GM18517 (cell line): ENCODE measurements around the gene NRDE2.
A peak's percentile ranks its signal among the peaks of the same experiment; 100 is the strongest.

ENCODE experiments used
- ATAC-seq: cut with Tn5 transposase; IDR thresholded peaks from one replicate; pipeline ENCODE4 v1.9.1; 2021; ENCODE audit warnings: mild to moderate bottlenecking, moderate library complexity; ENCODE audit not compliant: unreplicated experiment

NRDE2 gene

DNA sequence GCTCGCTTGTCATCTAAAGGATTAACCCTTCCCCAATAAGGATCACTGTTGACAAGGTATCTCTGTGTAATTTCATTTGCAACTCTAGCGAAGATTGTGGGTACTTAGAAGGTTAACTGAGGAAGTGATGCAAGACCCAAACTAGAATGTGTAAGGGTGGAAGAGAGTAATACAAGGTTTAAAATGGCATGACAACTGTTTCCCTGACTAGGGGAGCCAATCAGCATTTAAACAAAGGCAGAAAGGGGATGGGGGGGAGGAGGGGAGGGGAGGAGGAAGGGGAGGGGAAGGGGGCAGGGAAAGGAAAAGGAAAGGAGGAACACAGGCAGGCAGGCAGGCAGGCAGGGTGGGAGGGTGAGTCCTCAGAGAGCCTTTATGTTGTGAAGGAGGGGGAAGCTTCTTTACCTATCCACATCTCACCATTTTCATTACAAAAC is 31.1 kb downstream of the NRDE2 start:
- ATAC-seq, result no peak

- no peak for ATAC-seq
These were observed 32.3 kb downstream of the NRDE2 start for GRCh38 chr14:90299408-90299807.

GRCh38 chr14:90297876-90298629 is 33.7 kb downstream of the NRDE2 start:
- ATAC-seq, result no peak

DNA sequence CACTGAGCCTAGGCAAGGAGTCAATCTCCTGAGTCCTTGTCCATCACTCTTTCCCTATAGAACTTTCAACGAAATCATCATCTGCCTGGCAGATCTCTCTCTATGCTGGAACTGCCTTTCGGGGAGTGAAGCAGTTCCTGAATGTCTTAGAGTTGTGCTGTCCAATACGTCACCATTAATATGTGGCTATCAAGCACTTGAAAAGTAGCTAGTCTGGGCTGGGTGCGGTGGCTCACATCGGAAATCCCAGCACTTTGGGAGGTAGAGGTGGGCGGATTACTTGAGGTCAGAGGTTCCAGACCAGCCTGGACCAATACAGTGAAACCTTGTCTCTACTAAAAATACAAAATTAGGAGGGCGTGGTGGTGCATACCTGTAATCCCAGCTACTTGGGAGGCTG is 35.1 kb downstream of the NRDE2 start:
- no peak for ATAC-seq

GRCh38 chr14:90295870-90296516 is 35.7 kb downstream of the NRDE2 start:
- no peak for ATAC-seq

DNA sequence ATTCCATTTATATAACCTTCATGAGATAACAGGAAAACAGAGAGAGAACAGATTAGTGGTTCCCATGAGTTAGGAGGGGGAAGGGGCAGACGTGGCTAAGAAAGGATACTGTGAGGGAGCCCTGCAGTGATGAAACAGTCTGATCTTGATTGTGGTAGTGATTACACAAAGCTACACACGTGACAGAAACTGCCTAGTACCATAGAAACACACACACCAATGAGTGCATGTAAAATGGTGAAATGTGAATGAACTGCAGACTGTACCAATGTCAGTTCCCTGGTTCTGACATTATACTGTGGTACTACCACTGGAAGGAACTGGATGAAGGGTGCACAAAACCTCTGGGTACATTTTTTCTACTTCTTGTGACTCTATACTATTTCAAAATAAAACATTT is 36.9 kb downstream of the NRDE2 start:
- no peak for ATAC-seq

DNA sequence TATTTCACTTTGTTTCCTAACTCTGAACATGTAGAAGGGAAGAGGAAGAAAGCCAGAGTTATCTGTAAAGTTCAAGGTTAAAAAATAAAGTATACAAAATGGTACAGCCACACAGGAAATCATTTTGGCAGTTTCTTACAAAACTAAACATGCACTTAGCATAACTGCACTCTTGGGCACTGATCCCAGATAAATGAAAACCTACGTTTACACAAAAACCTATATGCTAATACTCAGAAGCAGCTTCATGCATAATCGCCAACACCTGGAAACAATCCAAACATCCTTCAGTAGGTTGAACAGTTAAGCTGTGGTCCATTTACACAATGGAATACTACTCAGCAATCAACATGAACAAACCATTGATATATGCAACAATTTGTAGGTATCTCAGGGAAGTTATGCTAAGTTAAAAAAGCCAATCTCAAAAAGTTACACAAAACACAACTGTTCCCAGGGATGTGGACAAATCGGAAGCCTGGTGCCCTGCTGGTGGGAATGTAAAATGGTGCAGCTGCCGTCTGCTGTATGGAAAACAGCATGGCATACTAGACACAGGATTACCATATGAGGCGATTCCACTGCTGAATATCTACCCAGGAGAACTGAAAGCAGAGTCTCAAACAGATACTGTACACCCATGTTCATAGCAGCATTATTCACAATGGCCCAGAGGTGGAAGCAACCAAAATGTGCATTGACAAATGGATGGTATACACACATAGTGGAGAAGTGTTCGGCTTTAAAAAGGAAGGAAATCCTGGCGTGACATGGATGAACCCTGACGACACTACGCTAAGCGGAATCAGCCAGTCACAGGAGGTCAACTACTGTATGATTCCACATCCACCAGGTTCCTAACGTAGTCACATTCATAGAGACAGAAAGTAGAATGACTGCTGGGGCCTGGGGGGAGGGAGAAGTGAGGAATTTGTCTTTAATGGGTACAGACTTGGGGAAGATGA is 37.7 kb downstream of the NRDE2 start:
- ATAC-seq, result no peak

- no peak for ATAC-seq
These were observed 40.0 kb downstream of the NRDE2 start for GRCh38 chr14:90291699-90292098.

DNA sequence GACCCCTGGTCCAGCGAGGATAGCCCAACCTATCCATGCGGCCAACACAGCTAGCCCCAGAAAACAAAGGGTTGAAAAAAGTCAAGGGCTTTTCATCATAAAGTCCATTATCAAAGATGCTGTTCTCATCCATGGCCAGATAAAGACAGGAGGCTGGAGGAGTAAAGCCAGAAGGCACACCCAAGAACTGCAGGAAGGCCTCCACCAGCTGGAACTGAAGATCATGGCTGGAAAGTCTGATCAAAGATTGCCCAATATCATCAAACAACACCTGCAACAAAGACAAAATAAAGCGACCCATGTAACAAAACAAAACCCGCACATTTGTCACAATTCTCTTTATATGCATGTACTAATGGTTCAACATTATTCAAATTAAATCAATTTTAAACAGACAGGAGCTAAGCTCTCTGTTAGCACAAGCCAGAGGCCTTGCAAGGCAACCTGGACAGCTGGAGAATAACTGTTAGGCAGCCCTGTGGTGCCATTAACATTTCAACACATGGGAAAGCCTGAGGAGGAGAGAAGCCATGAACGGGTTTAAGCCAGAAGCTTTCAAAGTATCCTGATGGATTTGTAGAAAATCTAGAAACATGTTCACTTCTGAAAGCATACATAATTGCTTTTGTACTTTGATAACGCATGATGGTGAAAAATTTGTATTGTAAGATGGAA is 41.3 kb downstream of the NRDE2 start:
- ATAC-seq, result no peak

DNA sequence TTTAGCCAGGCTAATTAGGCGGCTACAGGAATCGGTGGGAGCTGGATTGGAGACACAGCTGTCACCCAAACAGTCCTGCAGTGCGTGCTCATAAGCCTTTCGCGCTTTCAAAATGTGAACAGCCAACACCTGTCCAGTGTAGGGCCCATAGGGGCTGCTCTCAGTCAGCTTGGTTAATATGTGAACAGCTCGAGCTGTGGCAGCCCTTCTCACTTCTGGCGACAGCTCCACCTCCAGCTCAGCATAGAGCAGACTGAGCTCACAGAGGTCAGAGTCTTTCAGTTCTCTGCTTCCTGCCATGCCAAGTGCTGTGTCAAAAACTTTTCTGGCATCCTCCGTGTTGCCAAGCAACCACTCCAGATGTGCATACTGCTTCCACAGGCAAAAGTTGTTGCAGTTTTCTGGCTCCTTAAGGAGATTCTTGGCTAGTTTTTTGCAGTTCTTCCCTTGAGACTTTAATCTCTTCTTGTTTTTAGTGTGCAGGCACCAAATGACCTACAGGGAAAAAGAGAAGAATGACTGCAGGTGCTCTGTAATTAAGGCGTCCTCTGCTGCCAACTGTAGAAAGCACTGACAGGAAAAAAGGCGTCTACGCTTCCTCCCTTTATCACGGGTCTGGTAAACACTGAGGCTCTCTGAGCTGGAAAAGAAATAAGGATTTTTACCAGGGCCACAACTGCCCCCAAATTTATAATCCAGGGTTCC is 42.9 kb downstream of the NRDE2 start:
- ATAC-seq, result peak; percentile 85

DNA sequence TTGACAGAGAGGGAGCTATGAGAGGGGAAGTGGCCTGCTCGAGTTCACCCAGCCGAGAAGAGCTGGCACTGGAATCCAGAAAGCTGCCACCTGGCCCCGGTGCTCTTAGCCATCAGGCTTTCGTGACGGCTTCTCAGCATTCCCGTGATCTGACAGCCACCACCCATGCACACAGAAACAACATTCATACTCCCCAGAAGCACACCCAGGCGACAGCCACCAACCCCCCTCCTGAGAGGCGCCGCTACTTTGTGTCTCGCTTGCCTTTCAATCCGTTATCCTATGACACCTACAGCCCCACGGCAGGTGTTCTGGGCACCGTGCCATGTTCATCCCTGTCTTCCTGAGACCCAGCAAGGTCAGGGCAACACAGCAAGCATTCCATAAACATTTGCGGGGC is 44.0 kb downstream of the NRDE2 start:
- no peak for ATAC-seq

- no peak for ATAC-seq
These were observed 50.0 kb downstream of the NRDE2 start for GRCh38 chr14:90281756-90282155.

DNA sequence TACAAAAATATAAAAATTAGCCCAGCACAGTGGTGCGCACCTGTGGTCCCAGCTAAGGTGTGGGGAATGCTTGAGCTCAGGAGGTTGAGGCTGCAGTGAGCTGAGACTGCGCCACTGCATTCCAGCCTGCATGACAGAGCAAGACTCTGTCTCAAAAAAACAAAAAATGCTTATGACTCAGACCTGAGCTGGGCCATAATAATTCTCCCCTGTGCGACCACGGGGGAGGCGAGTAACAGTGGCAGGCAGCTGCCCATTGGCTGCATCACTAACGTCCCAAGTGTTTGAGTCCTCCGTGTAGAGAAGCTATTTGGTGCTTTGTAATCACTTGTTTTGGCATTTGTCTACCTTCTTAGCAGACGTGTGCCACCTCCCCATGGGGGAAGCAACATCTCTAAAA is 50.5 kb downstream of the NRDE2 start:
- ATAC-seq, result no peak

DNA sequence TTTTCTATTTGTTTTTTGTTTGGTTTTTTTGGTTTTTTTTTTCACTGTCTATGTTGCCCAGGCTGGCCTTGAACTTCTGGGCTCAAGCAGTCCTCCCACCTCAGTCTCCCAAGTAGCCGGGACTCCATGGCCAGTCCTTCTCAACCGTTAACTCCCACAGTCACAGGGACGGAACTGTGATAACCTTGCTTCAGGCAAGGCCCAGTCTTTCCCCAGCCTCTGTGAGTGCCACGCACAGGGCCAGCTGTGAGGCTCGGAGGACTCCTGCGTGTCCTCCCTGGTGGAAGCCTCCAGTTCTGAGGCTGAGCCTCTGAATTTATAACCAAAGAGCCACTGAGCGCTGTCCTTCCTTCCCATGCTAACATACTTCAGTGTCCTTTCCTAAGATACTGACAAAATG is 51.6 kb downstream of the NRDE2 start:
- no peak for ATAC-seq

DNA sequence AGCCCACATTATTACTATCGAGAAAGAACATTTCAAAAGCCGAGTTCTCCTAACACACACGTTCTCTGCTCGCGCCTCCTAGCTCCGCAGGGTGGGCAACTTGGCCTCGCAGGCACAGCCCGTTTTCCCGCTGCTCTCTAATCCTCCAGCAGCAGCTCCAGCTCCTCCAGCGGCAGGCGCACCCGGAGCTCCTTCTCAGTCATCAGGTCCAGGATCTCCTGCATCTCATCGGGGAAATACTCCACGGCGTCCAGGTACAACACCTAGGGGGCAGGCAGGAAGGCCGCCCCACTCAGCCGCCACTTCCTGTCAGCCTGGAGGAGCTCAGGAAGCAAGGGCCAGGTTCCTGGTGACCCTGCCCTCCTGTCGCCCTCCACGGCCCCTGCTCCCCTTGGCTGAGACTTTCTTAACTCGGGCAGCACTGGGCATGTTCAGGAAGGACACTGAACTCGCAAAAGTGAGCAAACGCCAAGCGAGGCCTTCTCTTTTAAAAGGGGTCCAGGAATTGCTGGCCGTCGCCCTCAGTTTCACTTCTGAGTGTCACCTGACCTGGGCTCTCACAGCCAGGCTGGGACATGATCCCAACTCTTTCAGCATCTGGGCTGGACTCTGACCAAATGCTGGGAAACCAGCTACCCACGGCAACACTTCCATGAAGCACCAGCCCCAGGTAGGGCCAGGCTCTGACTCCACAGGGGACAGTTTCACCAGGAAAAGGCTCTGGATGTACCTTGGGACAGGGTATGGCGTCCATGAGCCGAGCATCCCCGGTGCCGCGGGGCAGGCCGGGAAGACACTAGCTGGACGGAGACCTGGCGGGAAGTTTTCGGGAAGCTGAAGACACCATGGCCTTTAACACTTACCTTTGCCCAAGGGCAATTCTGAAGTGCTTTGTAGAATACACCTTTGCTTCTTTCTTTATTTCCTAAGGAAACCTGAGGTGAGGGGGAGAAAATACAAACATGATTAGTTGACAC is 53.3 kb downstream of the NRDE2 start:
- ATAC-seq, result no peak

DNA sequence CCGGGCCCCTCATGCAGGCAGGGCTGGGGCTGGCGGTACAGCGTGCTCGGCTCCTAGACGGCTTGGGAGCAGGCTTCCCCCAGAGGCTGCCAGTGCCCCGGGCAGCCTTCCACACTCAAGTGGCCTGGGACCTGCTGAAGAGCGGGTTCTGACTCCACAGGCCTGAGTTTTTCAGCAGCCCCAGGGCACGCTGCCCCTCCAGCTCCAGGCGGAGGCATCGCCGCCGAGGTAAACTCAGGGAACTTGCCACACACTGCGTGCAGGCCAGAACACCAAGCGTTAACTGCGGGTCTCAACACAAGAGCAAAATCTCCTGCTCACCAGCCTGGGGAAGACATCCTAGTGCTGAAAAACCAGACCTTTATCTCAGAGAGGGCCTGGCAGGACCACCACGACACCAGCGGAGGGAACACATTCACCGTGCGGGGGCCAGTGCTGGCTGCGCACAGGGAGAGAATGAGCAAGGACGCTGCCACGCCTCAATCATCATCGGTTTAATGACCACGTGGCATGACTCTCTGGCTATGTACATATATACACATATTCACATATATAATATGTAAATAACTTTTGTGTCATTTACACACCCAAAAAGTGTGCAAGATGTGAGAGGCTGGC is 54.1 kb downstream of the NRDE2 start:
- no peak for ATAC-seq

DNA sequence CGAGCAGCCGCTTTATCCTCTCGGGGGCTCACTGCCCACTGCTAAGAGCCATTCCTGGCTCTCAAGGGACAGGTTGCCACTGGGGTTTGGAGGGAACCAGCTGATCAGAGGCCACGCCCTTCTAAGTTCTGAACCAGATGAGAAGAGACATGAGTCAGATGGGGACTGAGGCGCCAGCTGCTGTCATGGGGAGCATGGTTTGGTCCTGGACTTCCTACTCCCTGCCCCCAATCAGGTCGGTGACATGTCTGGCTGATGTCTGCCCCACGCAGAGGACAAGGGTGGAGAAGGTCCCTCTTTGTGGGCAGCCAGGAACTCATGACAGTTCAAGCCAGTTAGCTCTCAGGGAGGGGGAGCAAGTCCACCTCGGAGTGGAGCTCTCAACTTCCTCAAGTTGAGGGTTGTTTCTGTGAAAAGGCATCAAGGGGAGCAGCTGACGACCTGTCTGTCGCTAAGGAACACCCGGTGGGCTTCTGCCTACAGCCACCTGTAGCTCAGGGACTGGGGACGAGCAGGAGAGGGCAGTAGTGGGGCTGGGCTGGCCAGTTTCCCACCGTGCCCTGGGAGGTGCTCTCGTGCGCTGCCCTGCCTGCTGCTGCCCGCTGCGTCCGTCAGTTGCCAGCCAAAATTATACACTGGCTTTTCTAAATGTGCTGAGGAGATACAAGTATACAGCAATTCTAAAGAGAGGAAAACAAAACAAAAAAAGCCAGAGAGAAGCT is 54.9 kb downstream of the NRDE2 start:
- ATAC-seq, result no peak

GRCh38 chr14:90275820-90276219 is 55.9 kb downstream of the NRDE2 start:
- ATAC-seq, result no peak
